HEK293 (cell line): Measurements from ENCODE around the gene FASTKD3.

Source experiments
- BCL11A ChIP-seq: fragments of 450-650 bp; formaldehyde crosslinking; IDR thresholded peaks from 2 replicates; pipeline ENCODE4 v1.5.1; 2016; ENCODE audit warnings: low read depth, missing biosample characterization, missing genetic modification characterization
- BCL6B ChIP-seq: fragments of 450-650 bp; formaldehyde crosslinking; IDR thresholded peaks from 2 replicates; pipeline ENCODE4 v1.5.1; 2017; ENCODE audit warnings: missing biosample characterization, missing genetic modification characterization
- HIC1 ChIP-seq: fragments of 450-650 bp; formaldehyde crosslinking; IDR thresholded peaks from 2 replicates; pipeline ENCODE4 v1.5.1; 2016; ENCODE audit warnings: missing biosample characterization, missing genetic modification characterization
- KLF9 ChIP-seq: fragments of 450-650 bp; formaldehyde crosslinking; IDR thresholded peaks from 2 replicates; pipeline ENCODE4 v1.5.1; 2016; ENCODE audit warnings: missing biosample characterization, missing genetic modification characterization, low read depth
- PRDM6 ChIP-seq: fragments of 450-650 bp; formaldehyde crosslinking; IDR thresholded peaks from 2 replicates; pipeline ENCODE4 v1.5.1; 2017; ENCODE audit warnings: missing biosample characterization, missing genetic modification characterization
- SCRT2 ChIP-seq: fragments of 450-650 bp; formaldehyde crosslinking; IDR thresholded peaks from 2 replicates; pipeline ENCODE4 v1.5.1; 2016; ENCODE audit warnings: missing biosample characterization, missing genetic modification characterization
- SP3 ChIP-seq: fragments of 450-650 bp; formaldehyde crosslinking; IDR thresholded peaks from 2 replicates; pipeline ENCODE4 v1.5.1; 2016; ENCODE audit warnings: missing biosample characterization, missing genetic modification characterization
- TCF7L2 ChIP-seq: IDR thresholded peaks from 2 replicates; pipeline ENCODE4 v1.6.1; 2011; ENCODE audit warnings: low read depth, mild to moderate bottlenecking, inconsistent platforms, low read length, moderate library complexity, borderline replicate concordance
- ZBTB17 ChIP-seq: fragments of 450-650 bp; formaldehyde crosslinking; IDR thresholded peaks from 2 replicates; pipeline ENCODE4 v1.5.1; 2016; ENCODE audit warnings: missing biosample characterization, missing genetic modification characterization
- ZBTB20 ChIP-seq: fragments of 450-650 bp; formaldehyde crosslinking; IDR thresholded peaks from 2 replicates; pipeline ENCODE4 v1.5.1; 2016; ENCODE audit warnings: missing biosample characterization, missing genetic modification characterization
- ZNF146 ChIP-seq: fragments of 450-650 bp; formaldehyde crosslinking; IDR thresholded peaks from 2 replicates; pipeline ENCODE4 v1.5.1; 2016; ENCODE audit warnings: missing biosample characterization, missing genetic modification characterization
- ZNF148 ChIP-seq: fragments of 450-650 bp; formaldehyde crosslinking; IDR thresholded peaks from 2 replicates; pipeline ENCODE4 v1.5.0; 2017; ENCODE audit warnings: missing biosample characterization, missing genetic modification characterization, borderline replicate concordance
- ZNF280C ChIP-seq: fragments of 450-650 bp; formaldehyde crosslinking; IDR thresholded peaks from 2 replicates; pipeline ENCODE4 v1.5.1; 2016; ENCODE audit warnings: missing biosample characterization, missing genetic modification characterization
- ZNF341 ChIP-seq: fragments of 450-650 bp; formaldehyde crosslinking; IDR thresholded peaks from 2 replicates; pipeline ENCODE4; 2016; ENCODE audit warnings: low read depth, missing biosample characterization, missing genetic modification characterization
- ZNF354C ChIP-seq: fragments of 450-650 bp; formaldehyde crosslinking; IDR thresholded peaks from 2 replicates; pipeline ENCODE4 v1.5.1; 2016; ENCODE audit warnings: missing biosample characterization, missing genetic modification characterization, low read depth, borderline replicate concordance
- ZNF529 ChIP-seq: fragments of 450-650 bp; formaldehyde crosslinking; IDR thresholded peaks from 2 replicates; pipeline ENCODE4 v1.5.1; 2017; ENCODE audit warnings: missing genetic modification characterization, missing biosample characterization; ENCODE audit not compliant: insufficient replicate concordance
- ZNF639 ChIP-seq: fragments of 450-650 bp; formaldehyde crosslinking; IDR thresholded peaks from 2 replicates; pipeline ENCODE4 v1.5.1; 2016; ENCODE audit warnings: missing biosample characterization, missing genetic modification characterization
- ZNF645 ChIP-seq: fragments of 450-650 bp; formaldehyde crosslinking; IDR thresholded peaks from 2 replicates; pipeline ENCODE4; 2016; ENCODE audit warnings: missing biosample characterization, missing genetic modification characterization
- ZNF76 ChIP-seq: fragments of 450-650 bp; formaldehyde crosslinking; IDR thresholded peaks from 2 replicates; pipeline ENCODE4; 2016; ENCODE audit warnings: low read depth, missing biosample characterization, missing genetic modification characterization, borderline replicate concordance
- ZNF776 ChIP-seq: fragments of 450-650 bp; formaldehyde crosslinking; IDR thresholded peaks from 2 replicates; pipeline ENCODE4 v1.5.0; 2017; ENCODE audit warnings: missing biosample characterization, missing genetic modification characterization, borderline replicate concordance
- ZSCAN4 ChIP-seq: fragments of 450-650 bp; formaldehyde crosslinking; IDR thresholded peaks from 2 replicates; pipeline ENCODE4 v1.5.1; 2017; ENCODE audit warnings: missing biosample characterization, missing genetic modification characterization

Gene FASTKD3

GRCh38 chr5:7868773-7869473 is at the start of gene FASTKD3, which contains the start of gene MTRR (continued):
- TF ChIP-seq BCL6B (tag by site-specific recombination) (no peak), SP3 (tag by site-specific recombination) (peak; percentile 67), ZNF341 (tag by site-specific recombination) (peak; percentile 36; the same call in 1 of the 2 replicates), ZNF146 (tag by site-specific recombination) (no peak), TCF7L2 (no peak), ZNF148 (tag by site-specific recombination) (no peak), BCL11A (tag by site-specific recombination) (no peak), ZNF354C (no peak), ZSCAN4 (tag by site-specific recombination) (no peak; the same call in 1 of the 2 replicates), ZNF529 (no peak), ZNF645 (tag by site-specific recombination) (no peak), SCRT2 (tag by site-specific recombination) (peak; percentile 86), ZNF639 (tag by site-specific recombination) (peak; percentile 67; the same call in 1 of the 2 replicates), ZNF776 (tag by site-specific recombination) (no peak), HIC1 (tag by site-specific recombination) (peak; percentile 99), ZNF280C (no peak), ZBTB20 (tag by site-specific recombination) (no peak; the same call in 1 of the 2 replicates), PRDM6 (no peak), KLF9 (tag by site-specific recombination) (0 out of 2 replicates have a peak, but pooled peaks have one; percentile 11), ZNF76 (tag by site-specific recombination) (no peak), ZBTB17 (tag by site-specific recombination) (no peak)
